A673 (cell line): ENCODE results near the gene SIAH2. TPM values are rescaled to one million over a fixed set of nuclear protein-coding genes. Genes with fewer than 3 reads are reported as not detected.
A peak's percentile ranks its signal among the peaks of the same experiment; 100 is the strongest.

Source experiments
- BruUV-seq: library from RNA; stranded (reverse); fragments of 400-500 nt; replicated peaks from 2 replicates; lab custom pipeline; 2021; lab: Mats Ljungman, UMichigan
- CTCF ChIA-PET: fragments of 300-600 bp; sonication (Branson Sonifier 250); formaldehyde crosslinking; loops from one replicate; lab custom pipeline; 2022; ENCODE audit warnings: antibody characterized with exemption; lab: Charles Lee
- POLR2A ChIA-PET: fragments of 300-600 bp; sonication (Branson Sonifier 250); formaldehyde crosslinking; loops from one replicate; lab custom pipeline; 2022; ENCODE audit warnings: antibody characterized with exemption; ENCODE audit not compliant: low non-redundant PET; lab: Charles Lee
- DNase-seq: peaks from one replicate; pipeline ENCODE4 v3.0.0-alpha.2; 2015; ENCODE audit warnings: low spot score
- H3K27ac ChIP-seq: fragments of 200-600 bp; sonication (generic); 2 replicates; pipeline ENCODE4 v1.5.1; 2016; ENCODE audit warnings: mixed run types, low read depth, mild to moderate bottlenecking, mixed read lengths, antibody characterized with exemption, low read length; ENCODE audit not compliant: poor library complexity, severe bottlenecking
- H3K27me3 ChIP-seq: fragments of 200-600 bp; sonication (generic); replicated peaks from 2 replicates; pipeline ENCODE4 v1.6.1; 2017; ENCODE audit warnings: mixed run types, low read depth, mild to moderate bottlenecking, mixed read lengths, antibody characterized with exemption, low read length; ENCODE audit not compliant: insufficient read depth, poor library complexity
- H3K36me3 ChIP-seq: fragments of 200-600 bp; sonication (generic); 2 replicates; pipeline ENCODE4 v1.6.1; 2016; ENCODE audit warnings: mixed run types, mild to moderate bottlenecking, mixed read lengths, antibody characterized with exemption, low read length; ENCODE audit not compliant: insufficient read depth, poor library complexity, severe bottlenecking
- H3K4me1 ChIP-seq: fragments of 200-600 bp; sonication (generic); 2 replicates; pipeline ENCODE4 v1.6.1; 2017; ENCODE audit warnings: mixed run types, mild to moderate bottlenecking, mixed read lengths, antibody characterized with exemption, low read length; ENCODE audit not compliant: insufficient read depth, poor library complexity, severe bottlenecking
- H3K4me3 ChIP-seq: fragments of 200-600 bp; sonication (generic); 2 replicates; pipeline ENCODE4 v1.5.1; 2016; ENCODE audit warnings: low read depth, mixed run types, mild to moderate bottlenecking, mixed read lengths, low read length; ENCODE audit not compliant: poor library complexity, severe bottlenecking
- H3K9me3 ChIP-seq: fragments of 200-600 bp; sonication (generic); 2 replicates; pipeline ENCODE4 v1.6.1; 2016; ENCODE audit warnings: mixed run types, low read depth, mild to moderate bottlenecking, mixed read lengths, antibody characterized with exemption, low read length; ENCODE audit not compliant: poor library complexity, severe bottlenecking
- CTCF ChIP-seq: fragments of 300-800, 200-600 bp; sonication (generic); conservative IDR thresholded peaks from 2 replicates; pipeline ENCODE4 v1.5.1; 2017; ENCODE audit warnings: low read depth, mild to moderate bottlenecking, antibody characterized with exemption, low read length, moderate library complexity, mixed read lengths
- EZH2 ChIP-seq: fragments of 200-600 bp; sonication (generic); IDR thresholded peaks from 2 replicates; pipeline ENCODE4 v1.6.1; 2017; ENCODE audit warnings: borderline replicate concordance, low read depth, mild to moderate bottlenecking, mixed read lengths, antibody characterized with exemption, low read length; ENCODE audit not compliant: poor library complexity, severe bottlenecking
- intact Hi-C: fragments of 100-400 bp; cut with micrococcal nuclease; formaldehyde crosslinking; loops from one replicate; pipeline ENCODE4 v1.10.0; 2022; ENCODE audit not compliant: unreplicated experiment
- total RNA-seq: library from RNA; stranded (reverse); gene quantifications from 2 replicates; pipeline ENCODE4 v1.2.3, GENCODE V29; 2021

SIAH2 gene
- total RNA-seq, 1 experiment from 2014 or later, result 26.8 TPM

GRCh38 chr3:150749255-150749654 is 13.7 kb downstream of the SIAH2 start:
- Histone ChIP-seq H3K27me3 (no peaks in the 10 kb centered on the region), H3K4me1 (peaks cover 71% of the 10 kb centered on the region), H3K36me3 (no peaks in the 10 kb centered on the region), H3K4me3 (no peak overlapping the region), H3K9me3 (no peaks in the 10 kb centered on the region), H3K27ac (peak overlapping the region; percentile 40)
- intact Hi-C loops, result no loop called here
- DNase-seq, result no peak
- BruUV-seq, result no TSS peak
- TF ChIP-seq EZH2, result no peak
- no peak for TF ChIP-seq CTCF
- CTCF ChIA-PET, result no interaction called here
- POLR2A ChIA-PET, result no interaction called here

GRCh38 chr3:150748684-150749047 is 14.3 kb downstream of the SIAH2 start:
- Histone ChIP-seq H3K4me3 (no peak overlapping the region), H3K4me1 (peaks cover 76% of the 10 kb centered on the region), H3K27ac (peak overlapping the region; percentile 40), H3K36me3 (no peaks in the 10 kb centered on the region), H3K27me3 (no peaks in the 10 kb centered on the region), H3K9me3 (no peaks in the 10 kb centered on the region)
- DNase-seq, result no peak
- TF ChIP-seq CTCF (no peak), EZH2 (no peak)
- CTCF ChIA-PET, result no interaction called here
- intact Hi-C loops, result no loop called here
- no TSS peak for BruUV-seq
- POLR2A ChIA-PET, result no interaction called here

GRCh38 chr3:150747886-150748683 is 14.9 kb downstream of the SIAH2 start:
- Histone ChIP-seq H3K27me3 (no peaks in the 10 kb centered on the region), H3K9me3 (no peaks in the 10 kb centered on the region), H3K4me1 (peaks cover 82% of the 10 kb centered on the region), H3K27ac (peak overlapping the region; percentile 40), H3K4me3 (no peak overlapping the region), H3K36me3 (no peaks in the 10 kb centered on the region)
- no TSS peak for BruUV-seq
- CTCF ChIA-PET, result no interaction called here
- no peak for DNase-seq
- no peak for TF ChIP-seq EZH2
- TF ChIP-seq CTCF, result no peak
- POLR2A ChIA-PET, result no interaction called here
- intact Hi-C loops, result no loop called here
